ENCODE results near the gene BICRA.
A peak's percentile ranks its signal among the peaks of the same experiment; 100 is the strongest.

Gene BICRA

GRCh38 chr19:47601180-47601904 is 7.6 kb upstream of the BICRA start:
- DNase-seq: no peak

- no peak for DNase-seq
These were observed 5.0 kb upstream of the BICRA start for GRCh38 chr19:47603706-47604565.

- no peak for DNase-seq
These were observed 1.3 kb upstream of the BICRA start for GRCh38 chr19:47607564-47608073.

- peak; percentile 94 for DNase-seq
These were observed 638 bp upstream of the BICRA start for GRCh38 chr19:47608074-47608918.

- peak; percentile 29 for DNase-seq
These were observed 1.3 kb downstream of the BICRA start for GRCh38 chr19:47609906-47610894.

GRCh38 chr19:47610902-47611301 is 2.0 kb downstream of the BICRA start:
- no peak for DNase-seq

GRCh38 chr19:47613165-47614020 is 4.5 kb downstream of the BICRA start:
- peak; percentile 93 for DNase-seq

- no peak for DNase-seq
These were observed 5.0 kb downstream of the BICRA start for GRCh38 chr19:47614021-47614295.

GRCh38 chr19:47614559-47614958 is 5.6 kb downstream of the BICRA start:
- no peak for DNase-seq

GRCh38 chr19:47615230-47615629 is 6.3 kb downstream of the BICRA start:
- DNase-seq: no peak

GRCh38 chr19:47615714-47616113 is 6.8 kb downstream of the BICRA start:
- no peak for DNase-seq

GRCh38 chr19:47618771-47619170 is 9.8 kb downstream of the BICRA start:
- DNase-seq: no peak

- DNase-seq: no peak
These were observed 10.8 kb downstream of the BICRA start for GRCh38 chr19:47619763-47620162.

GRCh38 chr19:47623151-47623920 is 14.4 kb downstream of the BICRA start:
- no peak for DNase-seq

GRCh38 chr19:47623921-47624391 is 15.0 kb downstream of the BICRA start:
- DNase-seq: no peak

GRCh38 chr19:47625650-47626049 is 16.7 kb downstream of the BICRA start:
- DNase-seq: no peak

- DNase-seq: no peak
These were observed 17.3 kb downstream of the BICRA start for GRCh38 chr19:47626238-47626637.

- no peak for DNase-seq
These were observed 19.3 kb downstream of the BICRA start for GRCh38 chr19:47628078-47628771.

- no peak for DNase-seq
These were observed 21.7 kb downstream of the BICRA start for GRCh38 chr19:47630594-47630993.

Data from fibroblast of upper back skin (primary cell).